AG04450 (cell line): ENCODE results near the gene MED12. TPM values are rescaled to one million over a fixed set of nuclear protein-coding genes. Genes with fewer than 3 reads are reported as not detected.

Source experiments
- CTCF ChIA-PET: fragments of 300-600, 350-600 bp; formaldehyde crosslinking; extraction: SDS; loops from one replicate; lab custom pipeline; 2022; ENCODE audit warnings: antibody characterized with exemption, inconsistent platforms; lab: Charles Lee
- POLR2A ChIA-PET: fragments of 350-600 bp; formaldehyde crosslinking; extraction: SDS; loops from one replicate; lab custom pipeline; 2021; ENCODE audit warnings: antibody characterized with exemption, inconsistent platforms; lab: Yijun Ruan, JAX
- DNase-seq: peaks from one replicate; pipeline ENCODE4 v3.0.0-alpha.2; 2011; ENCODE audit warnings: low read depth, low spot score
- H3K27ac ChIP-seq: one replicate; pipeline ENCODE4 v1.5.1; 2012; ENCODE audit warnings: low read depth, low read length, control low read depth
- H3K27me3 ChIP-seq: one replicate; pipeline ENCODE4 v1.6.0; 2012; ENCODE audit warnings: low read length; ENCODE audit not compliant: control insufficient read depth, insufficient read depth
- H3K4me3 ChIP-seq: 2 replicates; pipeline ENCODE4 v1.5.1; 2011; ENCODE audit warnings: mild to moderate bottlenecking, low read depth, low read length, control low read depth
- H3K9me3 ChIP-seq: 2 replicates; pipeline ENCODE4 v1.5.1; 2012; ENCODE audit warnings: low read length; ENCODE audit not compliant: control insufficient read depth, insufficient read depth
- CTCF ChIP-seq: IDR thresholded peaks from 2 replicates; pipeline ENCODE4 v1.5.1; 2011; ENCODE audit warnings: low read depth, low read length, control low read depth, inconsistent platforms
- polyA plus RNA-seq: library from polyadenylated mRNA; depleted of rRNA; stranded (reverse); fragments of >200 nt; gene quantifications from 2 replicates; pipeline ENCODE4 v1.2.3, GENCODE V29; 2011

The MED12 gene
- polyA plus RNA-seq, 1 experiment, result 12.7 TPM

- DNase-seq, result no peak
- Histone ChIP-seq H3K9me3 (no peaks in the 10 kb centered on the region), H3K27ac (no peak overlapping the region), H3K4me3 (no peak overlapping the region), H3K27me3 (peaks cover 2% of the 10 kb centered on the region)
- ChIA-PET POLR2A (no interaction called here), CTCF (no interaction called here)
- no peak for TF ChIP-seq CTCF
Measured at GRCh38 chrX:71147496-71148277, 29.3 kb downstream of the MED12 start.

DNA sequence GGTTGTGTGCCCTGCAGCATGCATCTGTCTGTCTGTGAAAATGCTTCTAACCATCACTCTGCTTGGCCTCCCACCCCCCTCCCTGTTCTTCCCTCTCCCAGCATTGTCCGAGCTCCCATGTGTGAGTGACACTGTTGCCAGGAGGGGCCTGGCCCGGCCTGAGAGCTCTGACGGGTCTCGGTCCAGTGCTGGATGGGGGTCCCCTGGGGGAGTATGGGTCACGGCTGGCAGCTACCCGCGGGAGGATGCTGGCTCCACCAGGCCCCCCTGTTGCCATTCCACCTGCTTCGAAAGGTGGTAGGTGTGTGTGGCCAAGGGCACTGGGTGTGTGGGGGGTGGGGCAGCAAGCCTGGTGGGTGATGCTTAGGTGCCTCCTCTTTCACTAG is 29.9 kb downstream of the MED12 start:
- no peak overlapping the region for H3K27ac ChIP-seq
- H3K27me3 ChIP-seq, result peaks cover 2% of the 10 kb centered on the region
- DNase-seq, result no peak
- POLR2A ChIA-PET, result no interaction called here
- TF ChIP-seq CTCF, result no peak
- H3K4me3 ChIP-seq, result no peak overlapping the region
- H3K9me3 ChIP-seq, result no peaks in the 10 kb centered on the region
- CTCF ChIA-PET, result no interaction called here

GRCh38 chrX:71151366-71151765 is 33.0 kb downstream of the MED12 start:
- Histone ChIP-seq H3K27ac (no peak overlapping the region), H3K9me3 (no peaks in the 10 kb centered on the region), H3K4me3 (no peak overlapping the region), H3K27me3 (peaks cover 5% of the 10 kb centered on the region)
- no peak for TF ChIP-seq CTCF
- ChIA-PET POLR2A (no interaction called here), CTCF (no interaction called here)
- no peak for DNase-seq

GRCh38 chrX:71154196-71154595 is 35.8 kb downstream of the MED12 start:
- H3K9me3 ChIP-seq, result no peaks in the 10 kb centered on the region
- H3K27ac ChIP-seq, result no peak overlapping the region
- peaks cover 5% of the 10 kb centered on the region for H3K27me3 ChIP-seq
- ChIA-PET POLR2A (no interaction called here), CTCF (no interaction called here)
- no peak overlapping the region for H3K4me3 ChIP-seq
- DNase-seq, result no peak
- TF ChIP-seq CTCF, result no peak

GRCh38 chrX:71154641-71155040 is 36.2 kb downstream of the MED12 start:
- peaks cover 5% of the 10 kb centered on the region for H3K27me3 ChIP-seq
- CTCF ChIA-PET, result no interaction called here
- no peak for TF ChIP-seq CTCF
- POLR2A ChIA-PET, result no interaction called here
- no peak overlapping the region for H3K4me3 ChIP-seq
- no peak for DNase-seq
- no peaks in the 10 kb centered on the region for H3K9me3 ChIP-seq
- no peak overlapping the region for H3K27ac ChIP-seq
